ENCODE measurements around the gene C12orf42. TPM values are rescaled to one million over a fixed set of nuclear protein-coding genes. Genes with fewer than 3 reads are reported as not detected.

C12orf42 gene
- total RNA-seq, 1 experiment from 2014 or later: not detected

DNA sequence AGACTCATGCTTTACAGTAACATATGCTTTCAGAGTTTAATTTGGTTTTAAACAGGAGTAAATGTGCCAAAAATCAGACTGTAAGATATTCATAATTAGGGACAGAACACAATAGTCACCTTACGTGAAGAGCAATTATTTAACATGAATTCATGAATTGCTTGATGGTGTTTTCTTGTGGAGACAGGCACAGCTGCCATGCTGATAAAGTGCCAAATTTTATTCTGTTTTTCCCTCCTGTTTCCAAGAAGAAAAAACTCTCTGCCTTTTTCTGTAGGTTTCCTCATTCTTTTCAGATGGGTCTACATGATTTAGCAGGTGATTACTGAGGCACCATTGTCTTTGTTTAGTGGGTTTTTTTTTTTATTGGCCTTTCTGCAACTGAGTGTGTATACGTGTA is 80.1 kb downstream of the C12orf42 start:
- no TSS peak for BruUV-seq (replicated peaks)
- Histone ChIP-seq H3K79me2 (ENCODE audit: insufficient read depth, low read length) (no peaks in the 10 kb centered on the region), H3K4me1 (ENCODE audit: control insufficient read depth in 1 of 2, insufficient read depth in 2 of 2, low read length in 2 of 2) (no peaks in the 10 kb centered on the region), H2AFZ (ENCODE audit: low read depth, low read length, poor library complexity, severe bottlenecking) (no peak overlapping the region), H4K20me1 (ENCODE audit: insufficient read depth) (no peaks in the 10 kb centered on the region), H3K27me3 (ENCODE audit: insufficient read depth, low read length) (peaks cover 9% of the 10 kb centered on the region; the same call in 1 of the 2 replicates), H3K9me3 (ENCODE audit: control insufficient read depth in 1 of 2, insufficient read depth in 1 of 2, low read depth in 1 of 2, low read length in 2 of 2) (no peaks in the 10 kb centered on the region), H3K4me2 (ENCODE audit: low read length) (no peak overlapping the region), H3K36me3 (ENCODE audit: control insufficient read depth in 1 of 2, insufficient read depth in 2 of 2, low read length in 2 of 2) (no peaks in the 10 kb centered on the region), H3K9me2 (ENCODE audit: insufficient read depth) (no peaks in the 10 kb centered on the region), H3K27ac (ENCODE audit: low read depth, low read length) (no peak overlapping the region), H3K4me3 (replicated peaks in 1 of 2; ENCODE audit: low read depth in 1 of 2, low read length in 2 of 2) (no peak overlapping the region), H3K9ac (ENCODE audit: low read length) (no peak overlapping the region)
- RAD21 ChIA-PET (ENCODE audit: low non-redundant PET in 1 of 2, low total read pairs in 2 of 2, uncharacterized antibody in 2 of 2, unreplicated experiment in 2 of 2): no interaction called here
- intact Hi-C loops (cut with micrococcal nuclease): no loop called here
- POLR2A ChIA-PET: no interaction called here
- TF ChIP-seq ZNF274 (IDR thresholded peaks at IDR 0.05; ENCODE audit: low read depth, low read length) (no peak), EZH2 (IDR thresholded peaks at IDR 0.05) (no peak), FOSL1 (IDR thresholded peaks at IDR 0.05; ENCODE audit: low read depth) (no peak), SP1 (IDR thresholded peaks at IDR 0.05; ENCODE audit: low read depth) (no peak), ZFX (IDR thresholded peaks at IDR 0.05) (no peak), RAD21 (IDR thresholded peaks at IDR 0.05; ENCODE audit: low read depth) (no peak), CEBPB (IDR thresholded peaks at IDR 0.05; ENCODE audit: low read depth) (no peak)
- TF ChIP-seq, protein P1, sequence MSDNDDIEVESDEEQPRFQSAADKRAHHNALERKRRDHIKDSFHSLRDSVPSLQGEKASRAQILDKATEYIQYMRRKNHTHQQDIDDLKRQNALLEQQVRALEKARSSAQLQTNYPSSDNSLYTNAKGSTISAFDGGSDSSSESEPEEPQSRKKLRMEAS (IDR thresholded peaks at IDR 0.05): no peak
- ATAC-seq: no peak
- CTCF ChIA-PET: no interaction called here
- DNase-seq (ENCODE audit: low read depth, low spot score): no peak

DNA sequence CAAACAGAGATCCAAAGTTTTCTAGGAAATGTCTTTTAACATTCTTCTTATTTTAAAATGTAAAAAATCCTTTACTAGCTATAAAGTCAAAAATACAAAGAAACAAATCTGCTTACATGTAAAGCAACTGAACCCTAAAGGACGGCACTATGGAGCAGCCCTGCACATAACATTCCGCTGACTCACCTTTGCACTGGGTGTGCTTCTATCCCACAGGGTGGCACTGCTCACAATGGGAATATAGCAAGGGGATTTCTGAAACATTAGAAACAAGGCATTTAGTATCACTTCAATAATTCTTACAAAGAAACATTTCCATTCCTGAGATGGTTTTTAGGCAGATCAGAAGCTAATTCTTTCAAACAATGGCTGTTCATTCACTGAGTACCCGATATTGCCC is 94.3 kb downstream of the C12orf42 start:
- Histone ChIP-seq H3K4me3 (replicated peaks in 1 of 2; ENCODE audit: low read depth in 1 of 2, low read length in 2 of 2) (no peak overlapping the region), H4K20me1 (ENCODE audit: insufficient read depth) (no peaks in the 10 kb centered on the region), H3K4me1 (ENCODE audit: control insufficient read depth in 1 of 2, insufficient read depth in 2 of 2, low read length in 2 of 2) (0 out of 4 replicates have a peak, but pooled peaks cover 0 to 7% of the 10 kb centered on the region in 2 experiments), H3K27ac (ENCODE audit: low read depth, low read length) (no peak overlapping the region), H3K79me2 (ENCODE audit: insufficient read depth, low read length) (no peaks in the 10 kb centered on the region), H2AFZ (ENCODE audit: low read depth, low read length, poor library complexity, severe bottlenecking) (no peak overlapping the region), H3K27me3 (ENCODE audit: insufficient read depth, low read length) (peaks cover 10% of the 10 kb centered on the region; the same call in 1 of the 2 replicates), H3K4me2 (ENCODE audit: low read length) (no peak overlapping the region), H3K36me3 (ENCODE audit: control insufficient read depth in 1 of 2, insufficient read depth in 2 of 2, low read length in 2 of 2) (no peaks in the 10 kb centered on the region), H3K9ac (ENCODE audit: low read length) (no peak overlapping the region), H3K9me2 (ENCODE audit: insufficient read depth) (no peaks in the 10 kb centered on the region), H3K9me3 (ENCODE audit: control insufficient read depth in 1 of 2, insufficient read depth in 1 of 2, low read depth in 1 of 2, low read length in 2 of 2) (no peaks in the 10 kb centered on the region)
- BruUV-seq (replicated peaks): no TSS peak
- DNase-seq (ENCODE audit: low read depth, low spot score): peak; percentile 7
- CTCF ChIA-PET: no interaction called here
- peak; percentile 97 for ATAC-seq
- RAD21 ChIA-PET (ENCODE audit: low non-redundant PET in 1 of 2, low total read pairs in 2 of 2, uncharacterized antibody in 2 of 2, unreplicated experiment in 2 of 2): no interaction called here
- intact Hi-C loops (cut with micrococcal nuclease): no loop called here
- POLR2A ChIA-PET: no interaction called here
- TF ChIP-seq, protein P2, sequence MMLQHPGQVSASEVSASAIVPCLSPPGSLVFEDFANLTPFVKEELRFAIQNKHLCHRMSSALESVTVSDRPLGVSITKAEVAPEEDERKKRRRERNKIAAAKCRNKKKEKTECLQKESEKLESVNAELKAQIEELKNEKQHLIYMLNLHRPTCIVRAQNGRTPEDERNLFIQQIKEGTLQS (IDR thresholded peaks at IDR 0.05): no peak
- TF ChIP-seq, protein P3, sequence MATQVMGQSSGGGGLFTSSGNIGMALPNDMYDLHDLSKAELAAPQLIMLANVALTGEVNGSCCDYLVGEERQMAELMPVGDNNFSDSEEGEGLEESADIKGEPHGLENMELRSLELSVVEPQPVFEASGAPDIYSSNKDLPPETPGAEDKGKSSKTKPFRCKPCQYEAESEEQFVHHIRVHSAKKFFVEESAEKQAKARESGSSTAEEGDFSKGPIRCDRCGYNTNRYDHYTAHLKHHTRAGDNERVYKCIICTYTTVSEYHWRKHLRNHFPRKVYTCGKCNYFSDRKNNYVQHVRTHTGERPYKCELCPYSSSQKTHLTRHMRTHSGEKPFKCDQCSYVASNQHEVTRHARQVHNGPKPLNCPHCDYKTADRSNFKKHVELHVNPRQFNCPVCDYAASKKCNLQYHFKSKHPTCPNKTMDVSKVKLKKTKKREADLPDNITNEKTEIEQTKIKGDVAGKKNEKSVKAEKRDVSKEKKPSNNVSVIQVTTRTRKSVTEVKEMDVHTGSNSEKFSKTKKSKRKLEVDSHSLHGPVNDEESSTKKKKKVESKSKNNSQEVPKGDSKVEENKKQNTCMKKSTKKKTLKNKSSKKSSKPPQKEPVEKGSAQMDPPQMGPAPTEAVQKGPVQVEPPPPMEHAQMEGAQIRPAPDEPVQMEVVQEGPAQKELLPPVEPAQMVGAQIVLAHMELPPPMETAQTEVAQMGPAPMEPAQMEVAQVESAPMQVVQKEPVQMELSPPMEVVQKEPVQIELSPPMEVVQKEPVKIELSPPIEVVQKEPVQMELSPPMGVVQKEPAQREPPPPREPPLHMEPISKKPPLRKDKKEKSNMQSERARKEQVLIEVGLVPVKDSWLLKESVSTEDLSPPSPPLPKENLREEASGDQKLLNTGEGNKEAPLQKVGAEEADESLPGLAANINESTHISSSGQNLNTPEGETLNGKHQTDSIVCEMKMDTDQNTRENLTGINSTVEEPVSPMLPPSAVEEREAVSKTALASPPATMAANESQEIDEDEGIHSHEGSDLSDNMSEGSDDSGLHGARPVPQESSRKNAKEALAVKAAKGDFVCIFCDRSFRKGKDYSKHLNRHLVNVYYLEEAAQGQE (IDR thresholded peaks at IDR 0.05; ENCODE audit: low read depth): no peak
- TF ChIP-seq EZH2phosphoT487 (IDR thresholded peaks at IDR 0.05; ENCODE audit: borderline replicate concordance) (no peak), SP1 (IDR thresholded peaks at IDR 0.05; ENCODE audit: low read depth) (no peak), SRF (IDR thresholded peaks at IDR 0.05; ENCODE audit: low read depth) (no peak), EZH2 (IDR thresholded peaks at IDR 0.05) (no peak), CBX3 (IDR thresholded peaks at IDR 0.05; ENCODE audit: low read depth) (no peak), POLR2A (IDR thresholded peaks at IDR 0.05; ENCODE audit: borderline replicate concordance, extremely low read depth, insufficient read depth, insufficient read length) (no peak), CEBPB (IDR thresholded peaks at IDR 0.05; ENCODE audit: low read depth) (no peak), RAD21 (IDR thresholded peaks at IDR 0.05; ENCODE audit: low read depth) (peak; percentile 38; the same call in 1 of the 2 replicates), TCF7L2 (IDR thresholded peaks at IDR 0.05; ENCODE audit: borderline replicate concordance, extremely low read depth, insufficient read depth, insufficient read length) (no peak), ELF1 (IDR thresholded peaks at IDR 0.05; ENCODE audit: borderline replicate concordance, low read depth) (no peak)
- TF ChIP-seq, protein P4, sequence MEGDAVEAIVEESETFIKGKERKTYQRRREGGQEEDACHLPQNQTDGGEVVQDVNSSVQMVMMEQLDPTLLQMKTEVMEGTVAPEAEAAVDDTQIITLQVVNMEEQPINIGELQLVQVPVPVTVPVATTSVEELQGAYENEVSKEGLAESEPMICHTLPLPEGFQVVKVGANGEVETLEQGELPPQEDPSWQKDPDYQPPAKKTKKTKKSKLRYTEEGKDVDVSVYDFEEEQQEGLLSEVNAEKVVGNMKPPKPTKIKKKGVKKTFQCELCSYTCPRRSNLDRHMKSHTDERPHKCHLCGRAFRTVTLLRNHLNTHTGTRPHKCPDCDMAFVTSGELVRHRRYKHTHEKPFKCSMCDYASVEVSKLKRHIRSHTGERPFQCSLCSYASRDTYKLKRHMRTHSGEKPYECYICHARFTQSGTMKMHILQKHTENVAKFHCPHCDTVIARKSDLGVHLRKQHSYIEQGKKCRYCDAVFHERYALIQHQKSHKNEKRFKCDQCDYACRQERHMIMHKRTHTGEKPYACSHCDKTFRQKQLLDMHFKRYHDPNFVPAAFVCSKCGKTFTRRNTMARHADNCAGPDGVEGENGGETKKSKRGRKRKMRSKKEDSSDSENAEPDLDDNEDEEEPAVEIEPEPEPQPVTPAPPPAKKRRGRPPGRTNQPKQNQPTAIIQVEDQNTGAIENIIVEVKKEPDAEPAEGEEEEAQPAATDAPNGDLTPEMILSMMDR (IDR thresholded peaks at IDR 0.05 in 2 of 3, conservative IDR thresholded peaks at IDR 0.05 in 1 of 3; ENCODE audit: borderline replicate concordance in 1 of 3, insufficient read depth in 1 of 3, low read depth in 2 of 3, low read length in 2 of 3): peak in 2 of 3 experiments; percentile 13 to 33; a peak in 1 of 6 replicates

Data from HCT116 (cell line).